HG02870 (cell line): ENCODE measurements around the gene GNL3.

Experiments used
- ATAC-seq: cut with Tn5 transposase; IDR thresholded peaks from one replicate; pipeline ENCODE4 v1.9.1; 2021; ENCODE audit warnings: mild to moderate bottlenecking, moderate library complexity; ENCODE audit not compliant: unreplicated experiment

GNL3 gene

GRCh38 chr3:52685285-52685708, 535 bp upstream of the GNL3 start:
- ATAC-seq: peak; percentile 62

- ATAC-seq: no peak
Observed at GRCh38 chr3:52688266-52688665, 2.4 kb downstream of the GNL3 start.

GRCh38 chr3:52689151-52689550, 3.3 kb downstream of the GNL3 start:
- ATAC-seq: no peak

- ATAC-seq: no peak
Observed at GRCh38 chr3:52690560-52690959, 4.7 kb downstream of the GNL3 start.

GRCh38 chr3:52693071-52693470, 7.2 kb downstream of the GNL3 start:
- ATAC-seq: no peak

GRCh38 chr3:52694528-52695189, 8.8 kb downstream of the GNL3 start:
- ATAC-seq: no peak

- no peak for ATAC-seq
Observed at GRCh38 chr3:52695798-52696671, 10.2 kb downstream of the GNL3 start.

- ATAC-seq: no peak
Observed at GRCh38 chr3:52696830-52697631, 11.2 kb downstream of the GNL3 start.

GRCh38 chr3:52697632-52697965, 11.8 kb downstream of the GNL3 start:
- ATAC-seq: no peak

- no peak for ATAC-seq
Observed at GRCh38 chr3:52703341-52703740, 17.5 kb downstream of the GNL3 start.

GRCh38 chr3:52704611-52705437, 19.0 kb downstream of the GNL3 start:
- ATAC-seq: no peak

GRCh38 chr3:52705438-52705687, 19.5 kb downstream of the GNL3 start:
- ATAC-seq: no peak

GRCh38 chr3:52705688-52706686, 20.2 kb downstream of the GNL3 start, which contains the start of the genes GLT8D1 and SPCS1:
GLT8D1 (minus strand) TSS chr3:52705791; CDS start chr3:52700460, 5,331 bp downstream.
SPCS1 (plus strand) TSS chr3:52706106; CDS start chr3:52706247, 141 bp downstream.
- ATAC-seq: peak; percentile 73

- ATAC-seq: no peak
Observed at GRCh38 chr3:52707585-52707984, 21.8 kb downstream of the GNL3 start.

- no peak for ATAC-seq
Observed at GRCh38 chr3:52710512-52710911, 24.7 kb downstream of the GNL3 start.

- no peak for ATAC-seq
Observed at GRCh38 chr3:52712291-52713212, 26.7 kb downstream of the GNL3 start.

- ATAC-seq: no peak
Observed at GRCh38 chr3:52714335-52715302, 28.8 kb downstream of the GNL3 start.
